RWPE2 (cell line): ENCODE data around the gene IFT172.
A peak's percentile ranks its signal among the peaks of the same experiment; 100 is the strongest.

Experiments used
- ATAC-seq: fragments of 200-7000 bp; cut with Tn5 transposase; 3 replicates; pipeline ENCODE4 v1.9.1; 2021; ENCODE audit warnings: low read depth
- DNase-seq: peaks from one replicate; pipeline ENCODE4 v3.0.0-alpha.2; 2020; ENCODE audit warnings: low spot score
- H3K27ac ChIP-seq: fragments of 450-650 bp; 2 replicates; pipeline ENCODE4 v1.5.1; 2017; ENCODE audit warnings: mild to moderate bottlenecking; ENCODE audit not compliant: poor library complexity, severe bottlenecking
- H3K27me3 ChIP-seq: fragments of 250-450 bp; sonication (Bioruptor Pico); 2 replicates; pipeline ENCODE4 v1.5.1; 2021; ENCODE audit warnings: mild to moderate bottlenecking, moderate library complexity; ENCODE audit not compliant: insufficient read depth, poor library complexity, severe bottlenecking
- H3K36me3 ChIP-seq: fragments of 250-450 bp; sonication (Bioruptor Pico); 2 replicates; pipeline ENCODE4 v1.5.1; 2020; ENCODE audit warnings: low read depth, mild to moderate bottlenecking, moderate library complexity
- H3K4me1 ChIP-seq: fragments of 250-450 bp; sonication (Bioruptor Pico); 2 replicates; pipeline ENCODE4 v1.5.1; 2021; ENCODE audit warnings: mild to moderate bottlenecking, moderate library complexity; ENCODE audit not compliant: insufficient read depth, poor library complexity, severe bottlenecking
- H3K4me3 ChIP-seq: fragments of 250-450 bp; sonication (Bioruptor Pico); 2 replicates; pipeline ENCODE4 v1.5.1; 2021; ENCODE audit warnings: mild to moderate bottlenecking, moderate library complexity; ENCODE audit not compliant: severe bottlenecking
- H3K9me3 ChIP-seq: fragments of 250-450 bp; sonication (Bioruptor Pico); 2 replicates; pipeline ENCODE4 v1.5.1; 2021; ENCODE audit warnings: mild to moderate bottlenecking, moderate library complexity; ENCODE audit not compliant: severe bottlenecking
- TF ChIP-seq, protein P1 (sequence below): fragments of 450-650 bp; IDR thresholded peaks from one replicate; pipeline ENCODE4 v1.5.1; 2017; ENCODE audit warnings: mild to moderate bottlenecking, moderate library complexity; ENCODE audit not compliant: poor library complexity, severe bottlenecking

Gene IFT172

DNA sequence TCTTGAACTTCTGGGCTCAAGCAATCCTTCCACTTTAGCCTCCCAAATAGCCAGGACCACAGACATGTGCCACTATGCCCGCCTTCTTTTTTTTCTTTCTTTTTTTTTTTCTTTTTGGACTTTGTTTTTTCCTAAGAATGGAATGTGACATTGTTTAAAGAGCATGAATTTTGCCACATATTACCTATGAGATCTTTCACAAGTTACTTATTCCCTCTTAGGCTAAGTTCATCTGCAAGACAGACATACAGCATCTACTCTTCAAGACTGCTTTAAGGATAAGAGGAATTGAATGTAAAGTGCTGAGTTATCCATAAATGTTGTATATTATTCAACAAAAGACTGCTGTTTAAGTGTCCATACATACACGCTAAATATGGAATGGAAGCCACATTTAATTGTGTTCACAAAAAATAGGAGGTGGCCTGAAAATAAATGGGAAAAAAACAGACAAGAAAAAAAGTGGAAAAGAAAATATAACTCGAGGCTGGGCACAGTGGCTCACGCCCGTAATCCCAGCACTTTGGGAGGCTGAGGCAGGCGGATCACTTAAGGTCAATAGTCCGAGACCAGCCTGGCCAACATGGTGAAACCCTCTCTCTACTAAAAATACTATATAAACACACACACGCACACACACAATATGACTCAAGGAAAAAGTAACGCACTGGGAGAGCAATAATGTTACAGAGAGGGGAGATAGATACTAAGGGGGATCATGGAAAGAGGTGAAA is 77.0 kb downstream of the IFT172 start:
- H3K27me3 ChIP-seq: no peaks in the 10 kb centered on the region
- peaks cover 8% of the 10 kb centered on the region for H3K4me1 ChIP-seq
- H3K36me3 ChIP-seq: peaks cover 4% of the 10 kb centered on the region
- DNase-seq (no peak), ATAC-seq (no peak)
- TF ChIP-seq, protein P1, sequence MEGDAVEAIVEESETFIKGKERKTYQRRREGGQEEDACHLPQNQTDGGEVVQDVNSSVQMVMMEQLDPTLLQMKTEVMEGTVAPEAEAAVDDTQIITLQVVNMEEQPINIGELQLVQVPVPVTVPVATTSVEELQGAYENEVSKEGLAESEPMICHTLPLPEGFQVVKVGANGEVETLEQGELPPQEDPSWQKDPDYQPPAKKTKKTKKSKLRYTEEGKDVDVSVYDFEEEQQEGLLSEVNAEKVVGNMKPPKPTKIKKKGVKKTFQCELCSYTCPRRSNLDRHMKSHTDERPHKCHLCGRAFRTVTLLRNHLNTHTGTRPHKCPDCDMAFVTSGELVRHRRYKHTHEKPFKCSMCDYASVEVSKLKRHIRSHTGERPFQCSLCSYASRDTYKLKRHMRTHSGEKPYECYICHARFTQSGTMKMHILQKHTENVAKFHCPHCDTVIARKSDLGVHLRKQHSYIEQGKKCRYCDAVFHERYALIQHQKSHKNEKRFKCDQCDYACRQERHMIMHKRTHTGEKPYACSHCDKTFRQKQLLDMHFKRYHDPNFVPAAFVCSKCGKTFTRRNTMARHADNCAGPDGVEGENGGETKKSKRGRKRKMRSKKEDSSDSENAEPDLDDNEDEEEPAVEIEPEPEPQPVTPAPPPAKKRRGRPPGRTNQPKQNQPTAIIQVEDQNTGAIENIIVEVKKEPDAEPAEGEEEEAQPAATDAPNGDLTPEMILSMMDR: no peak
- H3K27ac ChIP-seq: no peak overlapping the region
- no peaks in the 10 kb centered on the region for H3K9me3 ChIP-seq
- H3K4me3 ChIP-seq: no peak overlapping the region

DNA sequence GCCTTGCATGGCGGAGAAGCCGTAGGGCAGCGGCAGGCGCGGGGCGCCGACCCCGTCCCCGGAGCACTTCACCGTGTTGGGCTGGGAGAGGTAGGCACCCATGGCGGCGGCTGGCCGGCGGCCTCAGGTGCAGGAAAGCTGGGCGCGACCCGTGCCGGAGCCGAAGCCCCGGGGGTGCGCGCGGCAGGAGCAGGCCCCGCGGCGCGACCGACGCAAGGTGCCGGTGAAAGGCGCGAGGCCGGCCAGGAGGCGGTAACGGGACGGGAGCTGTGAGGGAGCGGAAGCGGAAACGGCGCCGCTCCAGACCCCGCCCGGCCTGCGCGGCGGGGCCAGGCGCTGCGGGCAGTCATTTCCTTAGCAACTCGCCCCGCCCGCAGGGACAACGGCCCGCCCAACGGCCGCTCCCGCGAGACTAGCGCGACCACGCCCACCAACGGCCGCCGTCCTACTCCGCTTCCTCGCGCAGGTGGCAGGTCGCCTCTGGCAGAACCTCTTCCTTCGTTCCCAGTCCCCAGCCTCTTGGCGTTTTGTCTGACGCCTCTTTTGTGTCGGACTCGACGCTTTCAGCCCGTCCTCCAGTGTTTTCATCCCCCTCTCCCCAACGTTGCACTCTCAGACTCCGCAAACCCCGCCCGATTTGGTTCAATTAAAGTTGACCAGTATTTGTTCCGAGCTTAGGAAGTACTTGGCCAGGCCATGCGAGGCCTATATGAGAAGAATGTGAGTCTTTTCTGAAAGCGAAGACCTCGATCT is 80.0 kb downstream of the IFT172 start, which contains the start of gene PPM1G:
PPM1G (minus strand) TSS at position 271 of the 753 bp plus-strand sequence; CDS start at position 102, 169 bp downstream.
- peaks cover 12% of the 10 kb centered on the region for H3K4me1 ChIP-seq
- TF ChIP-seq, protein P1: no peak
- no peaks in the 10 kb centered on the region for H3K9me3 ChIP-seq
- H3K27ac ChIP-seq: peak within 1 kb of the TSS; percentile 78
- DNase-seq: peak; percentile 92
- peak; percentile 95 for ATAC-seq
- H3K4me3 ChIP-seq: peak within 1 kb of the TSS; percentile 96
- peaks cover 29% of the 10 kb centered on the region for H3K36me3 ChIP-seq
- H3K27me3 ChIP-seq: no peaks in the 10 kb centered on the region

DNA sequence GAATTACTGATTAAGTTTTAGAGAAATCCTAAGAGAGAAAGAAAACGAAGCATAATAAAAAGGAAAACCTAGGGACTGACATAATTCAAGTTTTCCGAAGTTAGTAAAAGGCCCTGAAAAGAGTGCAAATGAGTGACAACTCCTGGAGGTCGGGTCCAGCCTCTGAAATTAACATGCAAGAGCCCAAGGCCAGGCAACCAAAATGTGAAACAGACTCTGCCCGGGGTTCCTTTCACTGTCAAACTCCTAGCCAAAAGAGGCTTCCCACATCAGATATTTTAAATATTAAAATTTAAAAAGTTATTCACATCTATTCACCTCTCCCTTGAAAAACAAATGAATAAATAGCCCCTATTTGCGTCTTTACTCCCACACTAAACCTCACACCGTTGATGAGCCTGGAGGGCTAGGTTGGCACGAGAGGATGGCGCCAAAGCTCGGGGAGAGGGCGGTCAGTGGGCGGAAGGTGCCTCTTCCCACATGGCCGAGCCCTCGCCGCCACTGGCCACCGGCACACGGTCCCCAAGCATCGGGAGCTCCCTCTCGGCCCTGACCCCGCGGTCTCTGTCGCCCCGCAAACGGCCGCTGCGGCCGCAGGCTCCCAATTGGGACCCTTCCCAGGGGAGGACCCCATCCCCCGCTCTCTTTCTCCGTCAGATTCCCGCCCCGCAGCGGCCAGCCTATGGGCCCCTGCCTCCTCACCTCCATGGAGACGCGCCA is 80.8 kb downstream of the IFT172 start:
- DNase-seq (peak; percentile 62), ATAC-seq (peak; percentile 59)
- peak overlapping the region; percentile 96 for H3K4me3 ChIP-seq
- H3K27me3 ChIP-seq: no peaks in the 10 kb centered on the region
- peak overlapping the region; percentile 78 for H3K27ac ChIP-seq
- H3K9me3 ChIP-seq: no peaks in the 10 kb centered on the region
- TF ChIP-seq, protein P1: peak; percentile 4
- H3K36me3 ChIP-seq: peaks cover 34% of the 10 kb centered on the region
- peaks cover 12% of the 10 kb centered on the region for H3K4me1 ChIP-seq

DNA sequence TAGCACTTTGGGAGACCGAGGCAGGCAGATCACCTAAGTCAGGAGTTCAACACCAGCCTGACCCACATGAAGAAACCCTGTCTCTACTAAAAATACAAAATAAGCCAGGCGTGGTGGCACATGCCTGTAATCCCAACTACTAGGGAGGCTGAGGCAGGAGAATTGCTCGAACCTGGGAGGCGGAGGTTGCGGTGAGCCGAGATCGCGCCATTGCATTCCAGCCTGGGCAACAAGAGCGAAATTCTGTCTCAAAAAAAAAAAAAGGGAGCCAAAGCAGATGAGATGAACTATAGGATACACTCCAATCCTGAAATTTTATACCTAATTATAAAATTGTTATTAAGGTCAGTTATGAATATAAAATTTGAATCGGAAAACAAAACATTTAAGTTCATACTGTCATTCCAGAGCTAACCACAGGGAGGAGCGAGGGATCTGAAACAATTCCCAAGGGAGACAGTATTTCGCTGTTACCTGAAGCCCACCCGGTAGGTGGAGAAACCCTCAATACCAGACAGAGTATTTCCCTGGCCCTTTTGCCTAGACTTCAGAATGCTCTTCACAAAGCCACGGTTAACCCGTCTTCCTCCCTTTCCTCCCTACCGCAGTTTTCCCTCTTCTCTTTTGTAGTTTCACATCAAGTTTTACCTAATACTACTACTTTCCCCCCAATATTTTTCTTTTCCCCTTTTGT is 81.6 kb downstream of the IFT172 start:
- TF ChIP-seq, protein P1: peak; percentile 74
- Histone ChIP-seq H3K27ac (peak overlapping the region; percentile 78), H3K9me3 (no peaks in the 10 kb centered on the region), H3K27me3 (no peaks in the 10 kb centered on the region), H3K4me3 (peak overlapping the region; percentile 96), H3K36me3 (peaks cover 42% of the 10 kb centered on the region), H3K4me1 (peaks cover 12% of the 10 kb centered on the region)
- no peak for DNase-seq
- ATAC-seq: no peak
